Measurements from ENCODE around the gene SRPK2.

GRCh38 chr7:105426606-105427146 is 38.0 kb upstream of the SRPK2 start:
- TF ChIP-seq CTCF (IDR thresholded peaks at IDR 0.05) (no peak), POLR2A (IDR thresholded peaks at IDR 0.05) (no peak), EP300 (IDR thresholded peaks at IDR 0.05) (no peak), POLR2AphosphoS5 (IDR thresholded peaks at IDR 0.05) (no peak)
